Measurements from ENCODE around the gene PARD6B. TPM values are rescaled to one million over a fixed set of nuclear protein-coding genes. Genes with fewer than 3 reads are reported as not detected.
"Not testable (repeated sequence)": the region's sequence is repeated elsewhere in the genome, so short reads cannot be mapped to it uniquely, and the experiment has no call there.

PARD6B gene
- total RNA-seq, 1 donor from 2014 or later, result 4.5 TPM

- intact Hi-C loops (cut with micrococcal nuclease), result no loop called here
These were observed 30.1 kb upstream of the PARD6B start for GRCh38 chr20:50701041-50701963.

- intact Hi-C loops (cut with micrococcal nuclease), result not testable (repeated sequence)
These were observed 27.5 kb upstream of the PARD6B start for GRCh38 chr20:50703651-50704438.

- intact Hi-C loops (cut with micrococcal nuclease), result no loop called here
These were observed 26.9 kb upstream of the PARD6B start for GRCh38 chr20:50704514-50704913.

DNA sequence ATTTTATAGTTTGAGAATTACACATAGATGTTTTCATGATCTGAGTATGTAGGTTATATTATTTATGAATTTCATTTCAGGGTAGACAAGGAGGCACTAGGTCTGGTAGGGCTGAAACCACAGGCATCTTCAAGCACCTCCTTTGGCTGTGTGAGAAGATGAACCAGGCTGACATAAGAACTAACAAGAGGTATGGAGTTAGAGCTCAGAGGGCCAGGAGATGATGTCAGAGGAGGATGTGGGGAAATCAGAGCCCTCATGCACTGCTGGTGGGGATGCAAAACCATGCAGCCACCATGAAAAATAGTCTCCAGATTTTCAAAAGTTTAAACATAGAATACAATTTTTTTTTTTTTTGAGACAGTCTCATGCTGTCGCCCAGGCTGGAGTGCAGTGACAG lies 26.4 kb upstream of the PARD6B start:
- intact Hi-C loops (cut with micrococcal nuclease), result no loop called here

GRCh38 chr20:50708845-50709635 lies 22.3 kb upstream of the PARD6B start:
- intact Hi-C loops (cut with micrococcal nuclease), result no loop called here

- intact Hi-C loops (cut with micrococcal nuclease), result no loop called here
These were observed 21.8 kb upstream of the PARD6B start for GRCh38 chr20:50709636-50709973.

- intact Hi-C loops (cut with micrococcal nuclease), result no loop called here
These were observed 20.8 kb upstream of the PARD6B start for GRCh38 chr20:50710492-50711063.

GRCh38 chr20:50711113-50711825 lies 20.1 kb upstream of the PARD6B start:
- intact Hi-C loops (cut with micrococcal nuclease), result no loop called here

GRCh38 chr20:50712771-50713656 lies 18.4 kb upstream of the PARD6B start:
- intact Hi-C loops (cut with micrococcal nuclease), result no loop called here

DNA sequence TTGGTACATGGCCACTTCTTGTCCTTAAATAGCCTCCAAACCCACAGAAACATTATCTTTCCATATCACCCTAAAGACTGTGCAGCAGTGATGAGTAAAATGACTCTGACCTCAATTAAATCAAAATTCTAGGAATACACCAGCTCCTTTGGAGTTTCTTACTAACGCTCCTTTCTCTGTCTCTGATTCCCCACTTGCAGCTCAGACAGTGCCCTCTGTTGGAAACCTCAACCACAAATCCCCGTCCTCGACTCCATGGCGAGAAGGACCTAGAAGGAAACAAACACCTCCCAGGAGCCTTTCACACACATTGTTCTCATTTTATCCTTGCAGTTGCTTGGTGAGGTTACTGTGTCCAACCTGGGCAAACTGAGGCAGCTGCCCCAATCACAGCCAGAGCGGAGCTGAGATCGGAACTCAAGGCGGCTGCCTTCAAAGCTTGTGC lies 17.7 kb upstream of the PARD6B start:
- intact Hi-C loops (cut with micrococcal nuclease), result no loop called here

GRCh38 chr20:50714426-50714825 lies 17.0 kb upstream of the PARD6B start:
- intact Hi-C loops (cut with micrococcal nuclease), result not testable (repeated sequence)

DNA sequence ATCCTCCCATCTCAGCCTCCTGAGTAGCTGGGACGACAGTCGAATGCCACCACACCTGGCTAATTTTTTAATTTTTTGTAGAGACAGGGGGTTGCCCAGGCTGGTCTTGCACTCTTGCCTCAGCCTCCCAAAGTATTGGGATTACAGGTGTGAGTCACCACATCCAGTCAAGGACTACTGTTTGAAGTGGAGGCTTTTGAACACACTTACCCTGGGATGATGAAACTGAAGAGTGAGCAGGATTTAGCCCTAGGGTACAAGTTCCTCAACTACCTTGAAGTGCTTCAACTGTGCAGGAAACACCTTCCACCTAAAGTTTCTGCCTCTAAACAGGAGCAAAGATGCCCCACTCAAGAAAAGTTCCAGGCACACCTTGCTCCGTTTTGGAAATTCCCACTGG lies 15.7 kb upstream of the PARD6B start:
- intact Hi-C loops (cut with micrococcal nuclease), result no loop called here

- intact Hi-C loops (cut with micrococcal nuclease), result no loop called here
These were observed 14.9 kb upstream of the PARD6B start for GRCh38 chr20:50716518-50716917.

DNA sequence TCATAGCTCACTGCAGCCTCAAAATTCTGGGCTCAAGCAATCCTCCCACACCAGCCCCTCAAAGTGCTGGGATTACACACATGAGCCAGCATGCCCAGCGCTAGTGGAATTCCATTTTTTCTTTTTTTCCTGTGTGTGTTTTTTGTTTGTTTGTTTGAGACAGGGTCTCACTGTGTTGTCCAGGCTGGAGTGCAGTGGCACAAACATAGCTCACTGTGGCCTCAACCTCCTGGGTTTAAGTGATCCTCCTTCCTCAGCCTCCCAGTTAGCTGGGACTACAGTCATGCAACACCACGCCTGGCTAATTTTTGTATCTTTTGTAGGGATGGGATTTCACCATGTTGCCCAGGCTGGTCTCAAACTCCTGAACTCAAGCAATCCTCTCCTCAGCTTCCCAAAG lies 14.1 kb upstream of the PARD6B start:
- intact Hi-C loops (cut with micrococcal nuclease), result no loop called here

DNA sequence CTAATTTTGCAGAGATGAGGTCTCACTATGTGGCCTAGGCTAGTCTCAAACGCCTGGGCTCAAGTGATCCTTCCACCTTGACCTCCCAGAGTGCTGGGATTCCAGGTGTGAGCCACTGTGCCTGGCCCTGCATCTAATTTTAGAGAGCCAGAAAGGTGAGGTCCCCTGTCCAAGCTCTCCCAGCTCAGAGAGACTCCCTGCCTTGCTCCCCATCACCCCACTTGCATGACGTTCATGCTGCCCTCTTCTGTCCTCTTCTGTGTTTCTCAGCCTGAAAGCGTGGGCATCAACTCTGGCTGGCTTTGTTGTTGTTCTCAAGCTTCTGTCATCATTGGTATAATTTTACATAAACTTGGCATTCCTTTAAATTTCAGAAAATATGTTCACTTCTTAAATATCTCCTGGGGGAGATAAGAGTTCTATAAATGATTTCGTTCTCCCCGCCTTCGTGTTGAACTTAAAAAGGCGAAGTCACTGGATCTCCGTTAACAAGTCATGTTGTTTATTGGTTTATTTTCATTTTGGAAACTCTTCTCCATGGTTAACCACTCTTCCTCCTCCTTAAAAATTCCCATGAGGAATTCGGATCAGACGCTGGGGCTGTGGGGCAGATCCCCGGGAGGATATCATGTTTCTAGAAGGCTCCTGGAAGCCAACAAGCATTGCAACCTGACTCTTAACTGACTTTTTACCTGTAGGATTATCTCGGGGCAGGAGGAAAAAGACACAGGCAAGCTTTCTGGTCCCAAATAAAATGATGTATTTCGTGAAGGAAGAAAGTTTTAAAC lies 13.2 kb upstream of the PARD6B start:
- intact Hi-C loops (cut with micrococcal nuclease), result no loop called here

DNA sequence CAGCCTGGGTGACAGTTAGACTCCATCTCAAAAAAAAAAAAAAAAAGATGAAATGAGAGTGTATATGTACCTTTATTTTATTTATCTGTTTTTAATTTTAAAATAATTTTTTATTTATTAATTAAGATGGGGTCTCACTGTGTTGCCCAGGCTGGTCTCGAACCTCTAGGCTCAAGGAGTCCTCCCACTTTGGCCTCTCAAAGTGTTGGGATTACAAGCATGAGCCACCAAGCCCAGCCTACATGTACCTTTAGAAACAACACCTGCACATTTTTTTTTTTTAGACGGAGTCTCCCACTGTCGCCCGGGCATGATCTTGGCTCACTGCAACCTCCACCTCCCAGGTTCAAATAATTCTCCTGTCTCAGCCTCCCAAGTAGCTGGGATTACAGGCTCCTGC lies 12.1 kb upstream of the PARD6B start:
- intact Hi-C loops (cut with micrococcal nuclease), result no loop called here

GRCh38 chr20:50720026-50720425 lies 11.4 kb upstream of the PARD6B start:
- intact Hi-C loops (cut with micrococcal nuclease), result no loop called here

DNA sequence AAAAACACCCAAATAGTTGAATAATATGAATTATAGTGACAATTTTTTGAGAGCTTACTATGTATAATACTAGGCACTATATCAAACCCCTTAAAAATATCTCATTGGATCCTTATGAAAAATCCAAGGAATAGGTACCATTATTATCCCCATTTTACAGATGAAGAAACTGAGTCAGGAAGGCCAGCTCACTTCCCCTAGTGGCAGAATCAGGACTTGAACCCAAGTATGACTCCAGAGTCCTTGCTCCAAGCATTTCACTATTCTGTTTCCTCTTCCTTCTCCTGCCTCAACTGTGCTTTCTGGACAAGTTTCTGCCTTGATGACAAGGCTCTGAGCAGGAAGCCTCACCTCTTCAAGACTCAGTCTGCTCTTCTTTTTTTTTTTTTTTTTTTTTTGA lies 10.8 kb upstream of the PARD6B start:
- intact Hi-C loops (cut with micrococcal nuclease), result no loop called here

DNA sequence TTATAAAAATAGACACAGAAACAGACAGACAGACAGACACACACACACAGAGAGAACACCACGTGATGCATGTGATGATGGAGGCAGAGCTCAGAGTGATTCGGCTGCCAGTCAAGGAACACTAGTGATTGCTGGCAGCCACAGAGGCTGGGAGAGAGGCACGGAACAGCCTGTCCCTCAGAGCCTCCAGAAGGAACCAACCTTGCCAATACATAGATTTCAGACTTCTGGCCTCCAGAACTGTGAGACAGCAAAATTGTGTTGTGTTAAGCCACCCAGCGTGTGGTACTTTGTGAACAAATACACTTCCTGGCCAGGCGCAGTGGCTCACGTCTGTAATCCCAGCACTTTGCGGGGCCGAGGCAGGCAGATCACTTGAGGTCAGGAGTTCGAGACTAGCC lies 9.5 kb upstream of the PARD6B start:
- intact Hi-C loops (cut with micrococcal nuclease), result no loop called here

Data from T-helper 2 cell treated with Interferon-gamma antibody and Interleukin-4, amounts not matched to agents 100 ng/mL and 5 ng/mL, for 36 hours (primary cell).